Putamen (tissue), 1 donor: ENCODE data around the gene ITPK1.

Experiments
- DNase-seq: peaks from one replicate; pipeline ENCODE4 v3.0.0-alpha.2; 2016; ENCODE audit warnings: low spot score

ITPK1 gene

GRCh38 chr14:92937051-92937937, 178.4 kb downstream of the ITPK1 start:
- DNase-seq = no peak

GRCh38 chr14:92936085-92936484, 179.6 kb downstream of the ITPK1 start:
- no peak for DNase-seq

GRCh38 chr14:92935446-92935845, 180.3 kb downstream of the ITPK1 start:
- DNase-seq = no peak

GRCh38 chr14:92934196-92935085, 181.3 kb downstream of the ITPK1 start:
- DNase-seq = no peak

- DNase-seq = no peak
These were observed 182.2 kb downstream of the ITPK1 start for GRCh38 chr14:92933481-92933880.

GRCh38 chr14:92932448-92933395, 183.0 kb downstream of the ITPK1 start:
- DNase-seq = no peak

- no peak for DNase-seq
These were observed 183.9 kb downstream of the ITPK1 start for GRCh38 chr14:92931681-92932447.

GRCh38 chr14:92930737-92931602, 184.8 kb downstream of the ITPK1 start:
- no peak for DNase-seq

GRCh38 chr14:92929689-92930608, 185.8 kb downstream of the ITPK1 start:
- no peak for DNase-seq

- no peak for DNase-seq
These were observed 186.6 kb downstream of the ITPK1 start for GRCh38 chr14:92928961-92929688.

- DNase-seq = no peak
These were observed 187.5 kb downstream of the ITPK1 start for GRCh38 chr14:92928258-92928629.

GRCh38 chr14:92927349-92928257, 188.1 kb downstream of the ITPK1 start:
- no peak for DNase-seq

- no peak for DNase-seq
These were observed 188.8 kb downstream of the ITPK1 start for GRCh38 chr14:92926931-92927330.

- DNase-seq = no peak
These were observed 189.4 kb downstream of the ITPK1 start for GRCh38 chr14:92926180-92926845.

GRCh38 chr14:92925446-92925845, 190.3 kb downstream of the ITPK1 start:
- peak; percentile 41 for DNase-seq

GRCh38 chr14:92924247-92924646, 191.5 kb downstream of the ITPK1 start:
- DNase-seq = no peak

- DNase-seq = no peak
These were observed 192.0 kb downstream of the ITPK1 start for GRCh38 chr14:92923744-92924103.
